HL-60/S4 treated with retinoic acid at 250 ng/mL for 4 days and 3 days (cell line): ENCODE measurements around the gene TMEM108.

Experiments
- in situ Hi-C: fragments of 300-500 bp; cut with MboI; formaldehyde crosslinking; loops from 2 replicates; pipeline ENCODE4 v1.7.0; 2022; ENCODE audit warnings: low sequenced_read_pairs

The TMEM108 gene

GRCh38 chr3:133444423-133444774, 406.2 kb downstream of the TMEM108 start:
- in situ Hi-C loops = no loop called here

GRCh38 chr3:133445108-133445507, 406.9 kb downstream of the TMEM108 start:
- in situ Hi-C loops = no loop called here
